GM20431 (cell line): ENCODE measurements around the gene IQCE.
"Not testable (repeated sequence)": the region's sequence is repeated elsewhere in the genome, so short reads cannot be mapped to it uniquely, and the experiment has no call there.

Experiments
- in situ Hi-C: fragments of 300-500 bp; cut with MseI, MboI; formaldehyde crosslinking; loops from one replicate; pipeline ENCODE4 v1.15.0; 2020; ENCODE audit warnings: low sequenced_read_pairs; ENCODE audit not compliant: unreplicated experiment

IQCE gene

DNA sequence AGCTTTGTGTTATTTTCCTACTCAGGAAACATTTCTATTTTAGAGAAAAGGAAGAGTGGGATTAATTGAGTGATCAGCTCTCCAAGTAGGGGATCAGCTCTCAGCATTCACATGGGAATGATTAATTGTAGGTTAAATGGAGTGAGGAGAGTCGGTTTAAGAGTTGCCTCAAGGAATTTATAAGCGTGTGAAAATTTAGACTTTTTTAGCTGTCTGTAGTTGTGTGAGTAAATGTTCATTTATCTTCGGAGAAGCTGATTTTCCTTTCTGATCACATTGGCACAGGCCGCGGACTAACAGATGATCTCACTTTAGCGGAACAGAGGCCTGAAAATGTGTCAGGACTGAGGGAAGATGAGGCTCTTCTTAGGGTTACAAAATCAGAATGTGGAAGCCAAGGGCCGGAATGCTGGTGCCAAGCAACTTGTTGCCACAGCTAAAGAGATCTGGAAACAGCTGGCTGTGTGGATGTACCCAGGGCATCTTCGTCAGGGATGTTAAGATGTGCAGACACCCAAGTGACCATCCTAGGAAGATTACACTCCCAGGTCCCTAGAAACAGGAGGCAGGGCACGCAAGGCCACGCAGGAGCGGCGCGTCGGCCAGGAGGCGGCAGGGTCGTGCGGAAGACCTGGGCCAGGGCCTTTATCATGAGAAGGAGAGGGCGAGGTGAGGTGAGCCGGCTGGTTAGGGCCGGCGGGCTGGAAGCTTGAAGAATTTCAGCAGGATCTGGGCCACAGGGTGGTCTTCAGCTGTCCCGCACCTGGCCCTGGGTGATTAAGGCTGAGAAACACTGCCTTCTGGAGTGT is 37.9 kb downstream of the IQCE start:
- in situ Hi-C loops = no loop called here

DNA sequence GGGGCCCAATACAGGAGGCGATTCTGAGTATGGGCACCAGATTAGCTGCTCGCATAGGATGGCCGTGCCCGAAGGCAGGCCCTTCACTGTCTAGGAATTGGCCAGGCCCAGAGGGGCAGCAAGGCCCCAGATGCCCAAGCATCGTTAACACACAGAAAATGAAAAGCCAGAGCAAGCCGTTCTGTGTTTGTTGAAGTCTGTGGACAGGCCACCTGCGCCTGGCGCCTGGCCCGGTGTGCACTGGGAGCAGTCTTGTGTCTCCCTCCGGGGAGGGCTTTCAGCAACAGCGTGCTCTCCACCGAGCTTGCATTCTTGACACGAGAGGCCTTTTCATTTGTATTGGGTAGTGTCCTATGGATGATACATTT is 38.5 kb downstream of the IQCE start:
- in situ Hi-C loops = no loop called here

DNA sequence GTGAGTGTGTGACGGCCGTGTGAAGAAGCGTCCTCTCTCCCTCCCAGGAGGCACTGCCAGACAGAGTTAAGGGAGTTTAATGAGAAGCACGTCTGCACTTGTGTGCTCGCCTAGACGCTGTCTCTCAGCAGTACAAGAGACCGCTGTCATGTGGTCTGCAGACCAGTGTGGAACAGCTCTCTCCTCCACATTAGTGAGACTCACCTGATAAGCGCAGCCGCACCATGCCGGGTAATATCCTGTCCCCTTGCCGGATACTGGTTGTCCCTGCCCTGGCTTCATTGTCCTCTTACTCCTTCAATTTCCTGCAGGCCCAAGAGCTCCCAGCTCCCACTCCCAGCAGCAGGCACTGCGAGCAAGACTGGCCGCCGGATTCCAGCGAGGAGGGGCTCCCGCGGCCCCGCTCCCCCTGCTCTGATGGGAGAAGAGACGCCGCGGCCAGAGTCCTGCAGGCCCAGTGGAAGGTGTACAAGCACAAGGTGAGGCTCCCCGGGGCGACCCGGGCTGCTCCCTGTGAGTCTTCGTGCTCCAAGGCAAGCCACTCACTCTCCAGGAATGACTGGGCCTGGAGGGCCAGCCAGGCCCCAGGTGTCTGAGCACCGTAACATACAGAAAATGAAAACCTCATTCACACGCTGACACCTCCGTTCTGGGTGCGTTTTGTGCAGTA is 39.5 kb downstream of the IQCE start:
- in situ Hi-C loops = no loop called here

DNA sequence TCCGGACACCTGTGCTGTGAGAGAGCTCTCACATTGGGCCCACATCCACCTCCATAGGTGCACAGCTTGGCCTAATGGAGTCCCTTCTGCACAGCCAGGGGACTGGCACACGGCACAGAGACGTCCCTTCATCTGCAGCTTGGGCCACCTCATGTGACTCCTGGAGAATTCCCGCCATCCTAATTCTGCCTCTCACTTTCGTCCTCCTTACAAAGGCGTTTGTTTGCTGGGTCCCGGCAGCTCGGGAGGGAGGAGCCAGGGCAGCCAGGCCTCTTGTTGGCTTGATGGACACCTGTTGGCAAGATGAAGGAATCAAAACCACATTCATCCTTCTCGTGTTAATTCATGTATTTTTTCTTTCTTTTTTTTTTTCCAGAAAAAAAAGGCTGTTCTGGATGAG is 42.3 kb downstream of the IQCE start:
- in situ Hi-C loops = no loop called here

DNA sequence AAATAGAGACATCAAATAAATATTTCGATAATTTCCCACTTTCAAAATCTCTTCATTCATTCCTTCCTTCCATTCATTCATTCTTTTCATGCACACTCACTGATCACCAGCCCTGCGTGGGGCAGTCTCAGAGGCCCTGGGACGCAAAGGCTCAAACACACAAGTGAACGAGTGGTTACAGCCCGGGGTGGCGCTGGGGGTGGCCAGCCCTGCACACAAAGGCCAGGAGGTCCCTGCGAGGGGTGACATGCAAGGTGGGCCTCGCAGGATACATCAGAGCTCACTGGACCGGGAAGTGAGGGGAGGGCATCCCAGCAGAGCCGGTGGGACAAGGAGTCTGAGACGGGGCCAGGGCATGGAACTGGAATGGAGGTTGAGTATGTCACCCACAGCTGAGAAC is 43.1 kb downstream of the IQCE start:
- in situ Hi-C loops = no loop called here

DNA sequence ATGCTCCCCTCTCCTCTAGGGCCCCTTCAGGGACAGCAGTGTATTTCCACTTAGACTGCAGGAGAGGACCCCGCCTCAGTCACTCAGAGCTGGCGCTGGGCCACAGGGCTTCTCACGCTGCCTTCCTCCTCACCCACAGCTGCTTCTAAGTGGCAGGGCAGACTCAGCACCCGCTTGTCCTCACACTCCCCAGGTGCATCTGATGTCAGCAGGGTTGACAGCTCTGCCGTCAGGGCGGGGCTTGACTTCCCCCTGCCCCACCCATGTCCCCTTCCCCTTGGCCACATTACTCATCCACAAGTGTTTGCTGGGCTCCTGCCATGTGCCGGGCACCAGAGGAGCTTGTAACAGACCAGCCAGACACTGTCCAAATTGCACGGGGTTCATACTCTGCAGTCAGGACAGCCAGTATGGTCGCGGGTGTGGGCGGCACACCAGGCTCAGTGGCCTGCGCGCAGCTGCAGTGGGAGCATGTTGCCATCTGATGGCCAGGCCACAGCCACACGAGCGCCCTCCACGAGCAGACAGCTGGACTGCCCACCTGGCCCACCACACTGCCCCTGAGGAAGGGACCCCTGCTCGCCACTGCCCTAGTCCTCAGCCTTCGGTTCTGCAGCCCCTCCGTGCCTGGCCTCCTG is 43.7 kb downstream of the IQCE start:
- in situ Hi-C loops = no loop called here

DNA sequence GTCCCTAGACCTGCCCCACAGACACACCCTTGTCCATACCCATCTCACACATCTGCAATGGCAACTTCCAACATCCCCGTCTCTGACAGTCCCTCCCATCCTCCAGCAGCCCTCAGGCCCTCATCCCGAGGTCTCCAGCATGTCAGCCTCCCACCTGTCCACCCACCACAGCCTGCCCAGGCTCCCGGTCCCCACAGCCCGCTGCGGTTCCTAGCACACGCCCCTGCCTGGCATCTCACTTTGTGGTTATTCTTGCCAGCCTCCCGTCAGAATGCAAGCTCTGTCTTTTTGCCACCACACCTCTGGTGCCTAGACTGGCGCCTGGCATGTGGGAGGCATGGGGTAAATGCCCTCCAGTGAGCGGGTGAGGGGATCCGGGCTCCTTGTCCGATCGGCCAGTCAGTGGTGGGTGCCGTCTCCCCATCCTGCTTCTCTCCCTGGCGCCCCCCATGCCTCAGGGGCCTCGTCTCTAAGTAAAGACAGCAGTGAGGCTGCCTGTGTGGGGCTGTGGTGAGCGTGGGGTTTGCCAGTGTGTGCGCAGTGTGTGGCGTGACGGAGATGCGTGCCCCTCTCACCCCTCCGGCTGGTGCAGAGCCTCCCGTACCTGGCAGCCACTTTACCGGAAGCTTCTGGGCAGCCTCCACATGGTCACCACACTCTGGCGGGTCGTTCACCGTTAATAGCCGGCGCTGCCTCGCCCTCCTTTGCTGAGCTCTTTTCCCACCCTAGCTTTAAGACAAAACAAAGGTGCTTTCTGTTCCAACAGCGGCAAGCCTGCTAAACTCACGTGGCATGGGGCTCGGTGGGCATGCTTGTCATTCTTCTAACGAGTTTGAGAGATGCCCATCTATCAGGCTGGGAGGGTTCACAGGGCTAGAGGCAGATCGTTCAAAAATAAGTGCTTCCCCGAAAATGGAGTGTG is 44.5 kb downstream of the IQCE start:
- in situ Hi-C loops = no loop called here

DNA sequence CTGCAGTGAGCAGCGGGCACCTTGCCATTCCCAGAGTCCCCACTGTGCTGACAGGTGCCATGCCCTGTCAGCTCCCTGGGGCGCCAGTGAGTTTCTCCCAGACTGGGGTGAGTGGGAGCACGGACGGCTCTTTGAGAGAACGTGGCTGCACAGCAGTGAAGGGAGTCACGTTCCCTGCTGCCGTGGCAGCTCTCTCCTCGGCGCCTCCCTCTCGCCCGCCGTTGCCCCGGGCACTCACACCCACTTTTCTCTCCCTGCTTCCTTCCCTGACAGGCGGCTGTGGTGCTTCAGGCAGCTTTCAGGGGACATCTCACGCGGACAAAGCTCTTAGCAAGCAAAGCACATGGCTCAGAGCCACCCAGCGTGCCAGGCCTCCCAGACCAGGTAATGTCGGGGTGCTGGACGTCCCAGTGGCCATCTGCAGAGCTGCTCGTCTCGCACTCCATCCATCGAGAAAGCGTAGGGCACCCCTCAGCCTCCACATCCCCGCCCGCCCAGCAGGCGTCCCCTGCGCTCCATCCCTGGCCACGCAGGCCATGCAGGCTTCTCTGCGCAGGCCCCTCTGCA is 45.9 kb downstream of the IQCE start:
- in situ Hi-C loops = no loop called here

DNA sequence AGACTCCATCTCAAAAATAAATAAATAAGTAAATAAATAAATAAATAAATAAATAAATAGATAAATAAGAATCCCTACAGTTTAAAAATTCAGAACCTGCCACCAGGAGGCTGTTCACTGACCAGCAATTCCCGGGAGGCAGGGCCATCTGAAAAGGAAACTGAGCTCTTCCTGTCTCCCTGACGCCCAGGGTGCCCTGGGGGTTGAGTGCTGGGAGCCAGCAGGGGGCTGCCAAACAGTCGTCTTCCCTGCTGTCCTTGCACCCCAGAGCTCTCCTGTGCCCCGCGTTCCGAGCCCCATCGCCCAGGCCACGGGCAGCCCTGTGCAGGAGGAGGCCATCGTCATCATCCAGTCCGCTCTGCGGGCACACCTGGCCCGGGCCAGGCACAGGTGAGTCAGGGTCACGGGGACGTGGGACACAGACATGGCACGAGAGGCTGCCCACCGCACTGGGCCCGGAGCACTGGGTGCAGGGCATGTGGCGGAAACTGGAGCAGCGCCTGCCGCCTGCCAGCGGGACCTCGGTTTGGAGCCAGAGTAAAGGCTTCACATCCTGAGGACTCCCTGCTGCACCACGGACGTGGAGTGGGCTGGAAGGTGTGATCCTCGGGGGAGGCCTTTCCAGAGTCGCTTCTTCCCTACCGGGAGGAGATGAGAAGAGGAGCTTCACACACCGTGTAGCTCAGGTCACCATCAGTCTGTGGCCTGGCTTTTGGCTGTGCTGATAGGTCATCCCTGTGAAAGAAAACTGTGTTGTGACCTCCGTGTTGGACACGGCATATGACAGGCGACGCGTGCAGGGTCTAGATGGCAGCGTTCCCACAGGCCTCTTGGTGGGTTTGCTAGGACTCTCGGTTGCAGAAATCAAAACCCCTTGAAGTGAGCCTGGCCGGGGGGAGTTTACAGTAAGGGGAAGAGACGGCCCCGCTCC is 47.1 kb downstream of the IQCE start:
- in situ Hi-C loops = no loop called here

DNA sequence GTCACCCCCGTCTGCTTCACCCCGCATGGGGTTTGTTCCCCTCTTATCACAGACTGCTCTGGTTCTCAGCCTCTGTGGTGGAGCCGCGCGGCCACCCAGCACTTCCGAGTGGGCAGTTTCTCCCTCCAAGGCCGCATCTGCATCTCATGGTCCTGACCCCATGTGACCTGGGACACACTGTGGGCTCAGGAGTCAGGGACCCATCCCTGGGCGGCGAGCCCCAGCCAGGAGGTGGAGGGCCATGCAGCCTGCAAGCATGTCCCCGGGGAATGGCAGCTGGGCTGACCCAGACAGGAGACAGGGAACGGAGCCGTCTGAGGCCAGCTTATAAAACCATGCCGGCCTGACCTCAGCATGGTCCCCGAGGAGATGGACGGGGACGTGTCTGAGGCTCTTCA is 47.8 kb downstream of the IQCE start:
- in situ Hi-C loops = no loop called here

DNA sequence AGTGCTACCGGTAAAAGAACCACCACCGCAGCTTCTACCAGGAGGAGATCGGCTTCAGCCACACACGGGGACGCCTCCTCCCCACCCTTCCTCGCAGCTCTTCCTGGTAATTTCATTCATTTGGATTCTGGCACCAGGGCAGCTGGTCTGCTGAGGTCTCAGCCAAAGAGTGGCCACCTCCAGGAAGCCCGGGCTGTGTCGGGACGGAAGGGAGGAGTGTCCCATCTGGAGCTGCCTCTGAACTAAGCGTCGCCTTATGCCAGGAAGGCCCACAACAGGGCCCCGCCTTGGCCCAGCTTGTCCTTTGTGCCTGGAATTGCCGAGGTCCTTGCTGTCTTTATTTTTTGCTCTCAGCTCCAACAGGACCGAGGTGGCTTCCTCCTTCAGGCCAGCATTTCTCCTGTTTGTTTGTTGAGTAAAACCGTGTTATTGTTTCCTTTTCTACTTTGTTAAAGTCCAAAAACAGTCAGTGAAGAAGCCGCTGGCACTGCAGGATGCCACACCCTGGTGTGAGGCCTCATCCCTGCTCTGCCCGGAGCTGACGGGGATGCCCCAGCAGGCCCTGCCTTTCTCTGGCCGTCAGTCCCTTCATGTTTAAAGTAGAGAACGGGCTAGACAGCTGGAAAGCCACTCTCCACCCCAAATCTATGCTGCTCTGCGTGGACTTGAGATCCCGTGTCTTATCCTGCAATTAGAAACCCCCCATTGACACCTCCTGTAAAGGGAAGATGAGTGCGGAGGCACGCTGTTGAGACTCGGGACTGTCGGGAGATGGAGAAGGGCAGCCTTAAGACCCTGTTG is 48.5 kb downstream of the IQCE start:
- in situ Hi-C loops = no loop called here

DNA sequence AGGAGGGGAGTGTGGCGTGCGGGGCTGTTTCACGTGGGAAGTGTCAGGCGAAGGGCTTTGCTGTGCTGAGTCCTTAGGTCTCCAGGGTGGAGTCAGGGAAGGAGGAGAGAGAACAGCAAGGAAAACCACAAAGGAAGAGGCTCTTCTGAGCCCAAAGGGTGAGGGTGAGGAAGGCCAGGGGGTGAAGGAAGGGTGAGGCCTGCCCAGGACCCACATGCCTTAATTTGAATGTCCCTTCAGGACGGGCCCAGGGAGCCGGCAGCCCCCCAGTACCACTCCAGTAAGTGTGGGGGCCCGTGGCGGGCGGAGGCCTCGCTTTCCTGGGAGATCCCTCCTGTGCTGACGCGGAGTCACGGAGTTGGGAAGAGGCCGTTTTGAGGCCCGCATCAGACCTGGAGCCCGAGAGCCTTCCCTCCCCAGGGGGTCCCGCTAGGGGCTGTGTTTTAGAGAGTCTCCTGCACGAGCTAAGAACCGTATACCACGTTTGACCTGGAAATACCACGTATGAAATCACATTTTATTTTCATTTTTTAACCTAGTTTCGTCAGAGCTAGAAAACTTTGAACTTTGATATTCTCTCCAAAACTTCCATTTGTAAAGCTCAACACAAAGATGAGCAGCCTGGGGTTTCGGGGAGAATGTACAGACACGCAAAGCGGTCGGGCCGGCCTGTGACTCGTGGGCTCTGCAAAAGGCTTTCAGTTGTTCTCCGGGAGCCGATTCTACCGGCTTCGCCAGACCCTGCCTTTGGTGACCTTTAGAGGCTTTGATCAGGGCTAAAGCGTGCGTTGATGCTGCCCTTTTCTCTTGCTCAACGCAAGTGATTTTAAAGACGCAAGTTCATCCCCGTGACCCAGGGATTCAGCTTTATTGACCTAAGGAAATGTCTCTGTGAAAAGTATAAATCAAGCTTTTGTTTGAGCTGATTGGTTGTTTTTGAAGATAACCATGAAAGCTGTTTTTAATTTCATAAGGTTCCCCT is 49.4 kb downstream of the IQCE start:
- in situ Hi-C loops = no loop called here

DNA sequence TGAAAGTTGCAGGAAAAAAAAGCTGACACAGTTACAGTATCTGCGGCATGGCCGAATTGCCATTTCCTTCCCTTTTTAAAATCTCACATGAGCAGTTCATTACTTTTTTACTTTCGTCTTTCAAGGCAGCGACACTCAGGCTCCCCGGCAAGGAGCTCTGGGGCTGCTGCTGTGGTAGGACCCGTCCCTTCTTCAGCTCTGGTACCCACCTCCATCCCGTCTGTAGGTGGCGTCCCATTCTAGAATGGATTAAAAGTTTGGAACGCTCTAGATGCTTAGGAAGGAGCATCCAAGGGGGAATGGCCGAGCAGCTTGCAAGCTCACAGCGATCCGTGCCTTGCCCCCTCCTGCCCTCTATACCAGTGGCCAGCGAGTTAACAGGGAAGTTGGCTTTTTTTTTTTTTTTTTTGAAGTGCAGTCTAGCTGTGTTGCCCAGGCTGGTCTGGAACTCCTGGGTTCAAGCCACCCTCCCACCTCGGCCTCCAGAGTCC is 50.2 kb downstream of the IQCE start:
- in situ Hi-C loops = no loop called here

DNA sequence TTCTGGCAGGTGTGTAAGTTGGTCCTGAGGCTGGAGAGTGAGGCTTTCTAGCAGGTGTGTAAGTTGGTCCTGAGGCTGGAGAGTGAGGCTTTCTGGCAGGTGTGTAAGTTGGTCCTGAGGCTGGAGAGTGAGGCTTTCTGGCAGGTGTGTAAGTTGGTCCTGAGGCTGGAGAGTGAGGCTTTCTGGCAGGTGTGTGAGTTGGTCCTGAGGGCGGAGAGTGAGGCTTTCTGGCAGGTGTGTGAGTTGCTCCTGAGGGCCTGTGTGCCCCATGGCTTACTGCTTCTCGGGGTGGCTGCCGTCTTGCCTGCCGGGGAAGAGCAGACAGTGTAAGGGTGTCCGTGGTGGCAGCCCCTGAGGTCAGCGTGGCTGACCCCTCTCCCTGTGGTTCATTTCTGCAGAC is 50.9 kb downstream of the IQCE start:
- in situ Hi-C loops = not testable (repeated sequence)

DNA sequence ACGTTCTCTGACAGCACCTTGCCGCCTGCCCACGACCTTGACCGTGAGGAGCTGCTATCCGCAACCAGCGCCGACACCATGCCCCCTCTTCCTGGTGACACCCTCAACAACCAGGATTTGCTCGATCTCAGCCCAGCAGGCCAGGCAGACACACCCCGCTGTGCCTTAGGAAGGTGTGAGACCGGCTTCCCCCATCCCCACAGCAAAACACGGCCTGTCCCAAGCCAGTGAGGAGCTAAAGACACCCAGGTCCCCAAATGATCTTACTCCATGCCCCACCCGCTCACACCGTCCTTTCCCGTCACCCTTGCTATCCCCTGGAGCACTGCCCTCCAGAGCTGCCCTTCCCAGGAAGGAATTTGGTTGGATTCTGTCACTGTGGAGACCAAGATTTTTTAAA is 51.7 kb downstream of the IQCE start:
- in situ Hi-C loops = no loop called here

DNA sequence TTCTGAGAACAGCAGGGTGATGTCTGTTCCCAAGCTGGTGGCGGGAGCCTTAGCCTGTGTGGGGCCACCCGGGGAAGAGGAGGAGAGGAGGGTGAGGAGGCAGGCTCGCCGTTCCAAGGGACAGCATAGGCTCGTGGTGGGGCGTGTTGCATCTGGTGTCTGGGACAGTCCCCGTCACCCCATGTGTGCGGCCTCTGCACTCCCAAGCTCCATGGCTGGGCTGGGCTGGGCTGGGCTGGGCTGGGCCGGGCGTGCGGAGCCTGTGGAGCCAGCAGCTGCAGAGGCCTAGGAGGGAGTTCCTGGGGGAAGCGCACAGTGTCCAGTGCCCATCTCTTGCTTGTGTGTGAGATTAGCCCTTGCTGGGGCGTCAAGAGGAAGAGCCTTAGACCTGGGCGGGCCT is 52.1 kb downstream of the IQCE start:
- in situ Hi-C loops = no loop called here

DNA sequence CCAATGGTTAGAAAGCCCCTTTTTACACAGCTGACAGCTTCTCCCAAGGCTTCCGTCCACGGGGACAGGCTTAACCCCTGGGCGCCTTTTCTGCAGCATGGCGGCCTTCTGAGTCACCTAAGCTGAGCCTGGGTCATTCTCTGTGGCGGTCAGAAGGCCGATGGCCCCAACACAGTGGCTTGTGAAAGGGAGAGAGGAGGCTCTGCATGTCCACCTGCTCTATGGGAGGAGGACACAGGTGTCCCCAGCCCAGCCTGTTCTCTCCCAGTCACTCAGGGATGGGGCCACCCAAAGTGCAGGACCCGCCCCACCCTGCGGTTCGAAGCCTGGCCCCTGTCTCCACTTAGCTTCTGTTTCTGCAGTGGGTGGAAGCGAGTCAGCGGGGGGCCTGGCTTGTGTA is 52.6 kb downstream of the IQCE start:
- in situ Hi-C loops = no loop called here
